ENCODE results near the gene TP53I11.

The TP53I11 gene

GRCh38 chr11:44950625-44951476 is at the start of gene TP53I11:
TP53I11 (minus strand) TSS chr11:44950883; CDS start chr11:44938335, 12,548 bp downstream.
- DNase-seq = peak; percentile 87

GRCh38 chr11:44999068-44999467 is 48.4 kb upstream of the TP53I11 start:
- no peak for DNase-seq

- DNase-seq = no peak
Measured at GRCh38 chr11:44998051-44998450, 47.4 kb upstream of the TP53I11 start.

GRCh38 chr11:44997566-44997965 is 46.9 kb upstream of the TP53I11 start:
- no peak for DNase-seq

- no peak for DNase-seq
Measured at GRCh38 chr11:44994753-44995152, 44.1 kb upstream of the TP53I11 start.

GRCh38 chr11:44993971-44994704 is 43.5 kb upstream of the TP53I11 start:
- DNase-seq = no peak

- DNase-seq = no peak
Measured at GRCh38 chr11:44992774-44993173, 42.1 kb upstream of the TP53I11 start.

- no peak for DNase-seq
Measured at GRCh38 chr11:44992181-44992582, 41.5 kb upstream of the TP53I11 start.

GRCh38 chr11:44990665-44991064 is 40.0 kb upstream of the TP53I11 start:
- no peak for DNase-seq

GRCh38 chr11:44989831-44990566 is 39.3 kb upstream of the TP53I11 start:
- DNase-seq = peak; percentile 46

- DNase-seq = peak; percentile 7
Measured at GRCh38 chr11:44988981-44989635, 38.4 kb upstream of the TP53I11 start.

GRCh38 chr11:44988111-44988510 is 37.4 kb upstream of the TP53I11 start:
- peak; percentile 1 for DNase-seq

GRCh38 chr11:44987506-44987905 is 36.8 kb upstream of the TP53I11 start:
- DNase-seq = peak; percentile 15

GRCh38 chr11:44986315-44986714 is 35.6 kb upstream of the TP53I11 start:
- no peak for DNase-seq

GRCh38 chr11:44985721-44986120 is 35.0 kb upstream of the TP53I11 start:
- no peak for DNase-seq

GRCh38 chr11:44983786-44984185 is 33.1 kb upstream of the TP53I11 start:
- no peak for DNase-seq

- no peak for DNase-seq
Measured at GRCh38 chr11:44982496-44983062, 31.9 kb upstream of the TP53I11 start.

- no peak for DNase-seq
Measured at GRCh38 chr11:44980533-44981427, 30.1 kb upstream of the TP53I11 start.

GRCh38 chr11:44979543-44980399 is 29.1 kb upstream of the TP53I11 start:
- DNase-seq = no peak

- no peak for DNase-seq
Measured at GRCh38 chr11:44978961-44979331, 28.3 kb upstream of the TP53I11 start.
